IgD-negative memory B cell (primary cell): ENCODE measurements around the gene CACNG7. TPM values are rescaled to one million over a fixed set of nuclear protein-coding genes. Genes with fewer than 3 reads are reported as not detected.
A peak's percentile ranks its signal among the peaks of the same experiment; 100 is the strongest.

Experiments
- H3K27ac Mint-ChIP-seq, 3 donors: one replicate each; pipeline ENCODE4 v1.8.0; 2020 to 2022; ENCODE audit warnings: mild to moderate bottlenecking in 3 of 3, mixed read lengths in 3 of 3, moderate library complexity in 1 of 3
- H3K27me3 Mint-ChIP-seq: one replicate; pipeline ENCODE4 v1.8.0; 2021; ENCODE audit warnings: mixed read lengths
- H3K36me3 Mint-ChIP-seq: one replicate; pipeline ENCODE4 v1.8.0; 2020; ENCODE audit warnings: mild to moderate bottlenecking, mixed read lengths
- H3K4me1 Mint-ChIP-seq, 3 donors: one replicate each; pipeline ENCODE4 v1.8.0; 2020 to 2022; ENCODE audit warnings: mixed read lengths in 3 of 3, mild to moderate bottlenecking in 1 of 3
- H3K4me3 Mint-ChIP-seq, 4 donors: one replicate each; pipeline ENCODE4 v1.8.0; 2020 to 2022; ENCODE audit warnings: mild to moderate bottlenecking in 4 of 4, mixed read lengths in 4 of 4, moderate library complexity in 3 of 4
- H3K9me3 Mint-ChIP-seq, 3 donors: one replicate each; pipeline ENCODE4 v1.8.0; 2020 to 2021; ENCODE audit warnings: mixed read lengths in 3 of 3, mild to moderate bottlenecking in 1 of 3
- polyA plus RNA-seq: library from polyadenylated mRNA; unstranded; fragments of 300-500 nt; fragmentation: Illumina TruSeq; gene quantifications from one replicate; pipeline ENCODE4 v1.2.3, GENCODE V29; 2021

CACNG7 gene
- polyA plus RNA-seq, 1 donor from 2014 or later = not detected

DNA sequence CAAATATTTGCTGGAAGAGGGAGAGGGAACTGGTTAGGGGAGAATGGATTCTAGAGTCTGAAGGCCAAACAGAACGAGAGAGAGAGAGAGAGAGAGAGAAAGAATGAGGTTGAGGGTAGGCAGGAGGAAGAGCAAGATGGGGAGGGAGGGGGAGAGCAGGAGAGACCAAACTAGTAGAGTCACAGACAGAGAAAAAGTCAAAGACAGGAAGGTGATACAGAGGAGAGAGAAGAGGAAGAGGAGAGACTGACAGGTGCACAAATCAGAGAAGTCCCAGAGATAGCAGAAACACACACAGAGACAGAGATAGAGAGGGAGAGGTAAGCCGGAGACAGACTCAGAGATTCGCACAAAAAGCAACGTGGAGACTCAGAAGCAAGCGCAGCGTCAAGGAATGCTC lies 76.8 kb downstream of the CACNG7 start:
- Mint-ChIP-seq H3K27me3 (peaks cover 13% of the 10 kb centered on the region), H3K36me3 (peaks cover 4% of the 10 kb centered on the region), H3K4me3 (no peak overlapping the region), H3K4me1 (peaks cover 0 to 3% (median 2%) of the 10 kb centered on the region in 3 donors), H3K27ac (no peak overlapping the region), H3K9me3 (peaks cover 1 to 3% (median 3%) of the 10 kb centered on the region in 3 donors)

- Mint-ChIP-seq H3K9me3 (peaks cover 0 to 5% (median 0%) of the 10 kb centered on the region in 3 donors), H3K4me3 (peak overlapping the region in 2 of 4 donors; percentile 30 to 55), H3K4me1 (no peaks in the 10 kb centered on the region), H3K36me3 (no peaks in the 10 kb centered on the region), H3K27ac (no peak overlapping the region), H3K27me3 (peaks cover 21% of the 10 kb centered on the region)
These were observed 79.9 kb downstream of the CACNG7 start for GRCh38 chr19:53988981-53989380.

DNA sequence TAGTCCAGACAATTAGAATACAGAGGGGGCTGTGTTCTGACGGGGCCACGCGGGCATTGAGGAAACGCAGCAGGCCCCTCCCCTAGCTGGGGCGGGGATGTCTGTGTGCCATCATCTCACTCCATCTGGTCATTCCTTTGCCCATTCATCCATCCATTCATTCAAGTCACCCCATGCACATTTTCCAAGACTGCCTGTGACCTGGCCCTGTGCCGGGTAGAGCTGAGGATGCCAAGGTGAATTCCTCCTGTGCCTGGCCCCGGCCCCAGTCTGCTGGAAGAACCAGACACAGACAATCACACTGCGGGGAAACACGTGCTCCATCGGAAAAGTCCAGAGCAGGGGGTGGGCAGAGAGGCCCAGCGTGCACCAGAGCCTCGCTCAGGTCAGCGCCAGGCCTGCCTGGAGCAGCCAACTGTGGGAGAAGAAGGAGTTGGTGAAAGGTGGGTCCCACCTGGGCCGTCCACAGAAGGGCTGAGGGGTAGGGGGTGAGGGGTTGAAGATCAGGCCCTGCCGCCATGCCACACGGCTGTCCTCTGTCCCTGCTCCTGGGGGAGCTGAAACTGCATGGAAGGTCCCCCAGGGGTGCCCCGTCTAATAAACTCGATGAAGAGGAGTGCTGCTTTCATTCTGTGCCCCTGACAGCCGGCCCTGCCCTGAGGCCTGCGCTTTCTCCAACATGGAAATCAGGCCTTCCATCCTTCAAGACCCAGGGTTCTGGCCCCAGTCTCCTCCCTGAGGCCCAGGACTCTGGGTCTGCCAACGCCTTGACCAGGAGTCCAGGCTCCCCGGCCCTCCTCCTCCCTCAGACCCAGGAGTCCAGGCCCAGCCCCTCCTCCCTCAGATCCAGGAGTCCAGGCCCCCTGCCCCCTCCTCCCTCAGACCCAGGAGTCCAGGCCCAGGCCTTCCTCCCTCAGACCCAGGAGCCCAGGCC lies 80.8 kb downstream of the CACNG7 start:
- Mint-ChIP-seq H3K4me1 (no peaks in the 10 kb centered on the region), H3K27me3 (peaks cover 27% of the 10 kb centered on the region), H3K9me3 (peaks cover 0 to 5% (median 3%) of the 10 kb centered on the region in 3 donors), H3K27ac (no peak overlapping the region), H3K4me3 (no peak overlapping the region), H3K36me3 (no peaks in the 10 kb centered on the region)

DNA sequence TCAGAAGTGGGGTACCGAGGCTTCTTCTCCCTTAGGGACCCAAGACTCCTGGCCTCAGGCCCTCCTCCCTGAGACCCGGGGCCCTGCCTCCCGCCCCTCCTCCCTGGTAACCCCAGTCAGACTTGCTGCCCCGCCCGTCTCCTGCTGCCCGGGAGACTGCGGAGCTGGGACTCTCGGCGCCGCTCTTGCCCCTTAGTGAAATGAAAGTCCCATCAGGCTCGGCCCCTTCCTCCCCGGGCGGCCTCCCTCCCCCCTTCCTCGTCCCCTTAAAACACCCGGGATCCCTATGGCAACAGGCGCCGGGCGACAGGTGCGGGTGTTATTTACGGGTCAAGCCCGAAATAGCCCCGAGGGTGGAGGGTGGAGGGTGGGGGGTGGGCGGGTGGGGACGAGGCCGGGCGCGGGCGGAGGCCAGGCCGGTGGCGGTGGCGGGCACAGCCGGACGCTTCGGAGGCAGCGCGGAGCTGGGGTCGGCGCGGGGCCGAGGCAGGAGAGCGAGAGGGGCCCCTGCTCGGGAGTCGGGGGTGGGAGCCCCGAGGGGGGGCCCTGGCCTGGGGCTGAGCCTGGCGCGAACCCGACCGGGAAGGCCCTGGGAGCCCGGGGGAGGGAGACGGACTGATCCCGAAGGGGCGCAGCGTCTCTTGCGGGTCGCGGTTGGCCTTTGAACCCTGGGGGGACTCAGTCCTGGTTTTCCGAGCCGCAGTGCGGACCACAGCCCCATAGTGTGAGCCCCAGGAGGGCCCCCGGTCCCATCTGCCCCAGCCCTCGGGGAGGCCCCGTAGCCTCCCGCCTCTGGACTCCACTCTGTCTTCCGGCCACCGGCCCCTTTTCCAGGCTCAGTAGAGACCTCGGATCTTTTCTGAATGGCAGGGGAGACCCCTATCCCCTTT lies 82.4 kb downstream of the CACNG7 start, which contains the start of gene CACNG6:
Gene CACNG6, plus strand, starts transcription at position 414 of the 890 bp plus-strand sequence. CDS start 1,241 bp downstream, outside the sequence.
- H3K36me3 Mint-ChIP-seq = no peaks in the 10 kb centered on the region
- H3K27me3 Mint-ChIP-seq = peaks cover 29% of the 10 kb centered on the region
- no peak within 1 kb of the TSS for H3K27ac Mint-ChIP-seq
- H3K9me3 Mint-ChIP-seq = peaks cover 0 to 5% (median 3%) of the 10 kb centered on the region in 3 donors
- H3K4me3 Mint-ChIP-seq = peak within 1 kb of the TSS in 1 of 4 donors; percentile 28
- H3K4me1 Mint-ChIP-seq = no peaks in the 10 kb centered on the region

GRCh38 chr19:53992211-53992610 lies 83.1 kb downstream of the CACNG7 start:
- H3K4me3 Mint-ChIP-seq = peak overlapping the region in 1 of 4 donors; percentile 28
- H3K27me3 Mint-ChIP-seq = peaks cover 29% of the 10 kb centered on the region
- no peaks in the 10 kb centered on the region for H3K4me1 Mint-ChIP-seq
- no peaks in the 10 kb centered on the region for H3K36me3 Mint-ChIP-seq
- no peak overlapping the region for H3K27ac Mint-ChIP-seq
- H3K9me3 Mint-ChIP-seq = peaks cover 0 to 5% (median 3%) of the 10 kb centered on the region in 3 donors

DNA sequence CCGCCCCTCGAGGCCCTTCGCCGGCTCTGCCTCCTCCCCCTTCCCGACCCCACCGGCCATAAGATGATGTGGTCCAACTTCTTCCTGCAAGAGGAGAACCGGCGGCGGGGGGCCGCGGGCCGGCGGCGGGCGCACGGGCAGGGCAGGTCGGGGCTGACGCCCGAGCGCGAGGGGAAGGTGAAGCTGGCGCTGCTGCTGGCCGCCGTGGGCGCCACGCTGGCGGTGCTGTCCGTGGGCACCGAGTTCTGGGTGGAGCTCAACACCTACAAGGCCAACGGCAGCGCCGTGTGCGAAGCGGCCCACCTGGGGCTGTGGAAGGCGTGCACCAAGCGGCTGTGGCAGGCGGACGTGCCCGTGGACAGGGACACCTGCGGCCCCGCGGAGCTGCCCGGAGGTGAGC lies 83.7 kb downstream of the CACNG7 start:
- peaks cover 0 to 5% (median 3%) of the 10 kb centered on the region in 3 donors for H3K9me3 Mint-ChIP-seq
- no peak overlapping the region for H3K27ac Mint-ChIP-seq
- H3K4me1 Mint-ChIP-seq = no peaks in the 10 kb centered on the region
- no peaks in the 10 kb centered on the region for H3K36me3 Mint-ChIP-seq
- no peak overlapping the region for H3K4me3 Mint-ChIP-seq
- H3K27me3 Mint-ChIP-seq = peaks cover 29% of the 10 kb centered on the region

- Mint-ChIP-seq H3K9me3 (peaks cover 0 to 5% (median 3%) of the 10 kb centered on the region in 3 donors), H3K27me3 (peaks cover 29% of the 10 kb centered on the region), H3K4me1 (no peaks in the 10 kb centered on the region), H3K4me3 (no peak overlapping the region), H3K27ac (no peak overlapping the region), H3K36me3 (no peaks in the 10 kb centered on the region)
These were observed 84.4 kb downstream of the CACNG7 start for GRCh38 chr19:53993448-53993847.

Other genes starting within 250 kb of the CACNG7 start
- 0.15 TPM for gene NLRP12, start 85.0 kb upstream of the CACNG7 start, polyA plus RNA-seq
- gene MYADM, start 41.4 kb upstream of the CACNG7 start, polyA plus RNA-seq = 47.0 TPM
- gene PRKCG, start 27.1 kb upstream of the CACNG7 start, polyA plus RNA-seq = not detected
- gene CACNG8, start 53.7 kb downstream of the CACNG7 start, polyA plus RNA-seq = not detected
- not detected for gene CACNG6, start 82.4 kb downstream of the CACNG7 start, polyA plus RNA-seq
- gene VSTM1, start 154.6 kb downstream of the CACNG7 start, polyA plus RNA-seq = not detected
- not detected for gene TARM1, start 172.1 kb downstream of the CACNG7 start, polyA plus RNA-seq
- gene OSCAR, start 191.5 kb downstream of the CACNG7 start, polyA plus RNA-seq = 0.40 TPM
- 458 TPM for gene NDUFA3, start 193.6 kb downstream of the CACNG7 start, polyA plus RNA-seq
- 11.9 TPM for gene TFPT, start 206.4 kb downstream of the CACNG7 start, polyA plus RNA-seq
- 70.6 TPM for gene PRPF31, start 206.5 kb downstream of the CACNG7 start, polyA plus RNA-seq
- 15.1 TPM for gene CNOT3, start 228.5 kb downstream of the CACNG7 start, polyA plus RNA-seq